K562 (cell line): ENCODE measurements around the gene NDUFA7. TPM values are rescaled to one million over a fixed set of nuclear protein-coding genes. Genes with fewer than 3 reads are reported as not detected.
"Not testable (repeated sequence)": the region's sequence is repeated elsewhere in the genome, so short reads cannot be mapped to it uniquely, and the experiment has no call there.

Experiments
- ATAC-seq: fragments of 200-7000 bp; cut with Tn5 transposase; 3 replicates; pipeline ENCODE4 v1.9.1; 2020; ENCODE audit warnings: moderate library complexity
- BruUV-seq: library from RNA; stranded (reverse); fragments of 400-500 nt; replicated peaks from 2 replicates; lab custom pipeline; 2021; lab: Mats Ljungman, UMichigan
- CTCF ChIA-PET: fragments of 300-600 bp; formaldehyde crosslinking; extraction: SDS; loops from one replicate; lab custom pipeline; 2021; ENCODE audit warnings: low intra/inter-chr PET ratio; lab: Yijun Ruan, JAX
- POLR2A ChIA-PET: fragments of 300-600, 350-650 bp; sonication (Branson Sonifier 250); formaldehyde crosslinking; extraction: SDS; loops from one replicate; lab custom pipeline; 2021; ENCODE audit warnings: antibody characterized with exemption, inconsistent platforms; lab: Yijun Ruan, JAX
- DNase-seq, 4 experiments: peaks; one replicate each; pipeline versions ENCODE4 v3.0.0 to v3.0.0-alpha.2; 2011 to 2018; ENCODE audit warnings: low spot score in 3 of 4, mixed read lengths in 3 of 4; ENCODE audit errors: extremely low read depth in 1 of 4
- FAIRE-seq: peaks from 2 replicates; lab custom pipeline; 2011; peaks lifted over from hg19 to GRCh38; lab: Jason Lieb, UNC
- H2AFZ ChIP-seq: 2 replicates; pipeline ENCODE4 v1.6.0; 2011; ENCODE audit warnings: low read depth, low read length, control low read depth, inconsistent platforms
- H3K27ac ChIP-seq: fragments of 200-600 bp; 3 replicates; pipeline ENCODE4 v1.8.0; 2011; ENCODE audit warnings: low read depth, mild to moderate bottlenecking, control low read depth, inconsistent platforms, low read length, moderate library complexity, mixed read lengths; ENCODE audit errors: extremely low read depth
- H3K27me3 ChIP-seq, 2 experiments: fragments of 300-600 bp in 1 of 2; 2 replicates in 1 of 2; 3 replicates in 1 of 2; pipeline versions ENCODE4 v1.6.0 to v1.8.0; 2011; ENCODE audit warnings: inconsistent platforms in 2 of 2, low read length in 2 of 2, mild to moderate bottlenecking in 1 of 2, mixed read lengths in 1 of 2, moderate library complexity in 1 of 2; ENCODE audit not compliant: control insufficient read depth in 2 of 2, insufficient read depth in 2 of 2
- H3K36me3 ChIP-seq: fragments of 300-600 bp; 3 replicates; pipeline ENCODE4 v1.8.0; 2011; ENCODE audit warnings: mild to moderate bottlenecking, low read length, inconsistent platforms; ENCODE audit not compliant: control insufficient read depth, insufficient read depth
- H3K4me1 ChIP-seq, 2 experiments: fragments of 200-600 bp in 1 of 2; replicated peaks in 1 of 2; 2 replicates in 1 of 2; 3 replicates in 1 of 2; pipeline versions ENCODE4 v1.5.1 to v1.8.0; 2011; ENCODE audit warnings: inconsistent platforms in 2 of 2, low read length in 2 of 2, mild to moderate bottlenecking in 1 of 2, mixed read lengths in 1 of 2, moderate library complexity in 1 of 2; ENCODE audit not compliant: control insufficient read depth in 2 of 2, insufficient read depth in 2 of 2
- H3K4me2 ChIP-seq: 2 replicates; pipeline ENCODE4 v1.6.1; 2011; ENCODE audit warnings: low read length, control low read depth, inconsistent platforms, mixed read lengths; ENCODE audit not compliant: insufficient read depth
- H3K4me3 ChIP-seq: fragments of 200-600 bp; sonication (generic), shearing (Covaris generic); 2 replicates; pipeline ENCODE4 v1.5.1; 2016; ENCODE audit warnings: control low read depth, inconsistent platforms
- H3K79me2 ChIP-seq: fragments of 200-600 bp; 3 replicates; pipeline ENCODE4 v1.8.0; 2011; ENCODE audit warnings: low read length, inconsistent platforms; ENCODE audit not compliant: control insufficient read depth, insufficient read depth
- H3K9ac ChIP-seq, 2 experiments: 2 replicates each; pipeline versions ENCODE4 v1.6.0 to v1.6.1; 2011; ENCODE audit warnings: low read depth in 2 of 2, low read length in 2 of 2, control low read depth in 1 of 2, inconsistent platforms in 1 of 2, mild to moderate bottlenecking in 1 of 2, mixed read lengths in 1 of 2; ENCODE audit not compliant: insufficient read depth in 1 of 2
- H3K9me1 ChIP-seq: one replicate; pipeline ENCODE4 v1.6.0; 2011; ENCODE audit warnings: inconsistent platforms, mild to moderate bottlenecking, low read length, moderate library complexity; ENCODE audit not compliant: control insufficient read depth, insufficient read depth
- H3K9me3 ChIP-seq: replicated peaks from 2 replicates; pipeline ENCODE4 v1.5.1; 2011; ENCODE audit warnings: low read depth, low read length, inconsistent platforms; ENCODE audit not compliant: control insufficient read depth, insufficient read depth
- H4K20me1 ChIP-seq: replicated peaks from 2 replicates; pipeline ENCODE4 v1.6.1; 2011; ENCODE audit warnings: low read length, inconsistent platforms, mixed read lengths; ENCODE audit not compliant: control insufficient read depth, insufficient read depth
- MXD1 ChIP-seq: fragments of 250-450 bp; sonication (Bioruptor Pico); IDR thresholded peaks from 2 replicates; pipeline ENCODE4 v1.8.0; 2021; ENCODE audit warnings: borderline replicate concordance, mild to moderate bottlenecking, moderate library complexity; ENCODE audit not compliant: poor library complexity, severe bottlenecking
- POLR2A ChIP-seq: fragments of 450-650 bp; conservative IDR thresholded peaks from 2 replicates; pipeline ENCODE4 v1.6.1; 2016
- POLR2G ChIP-seq: fragments of 200-400 bp; formaldehyde crosslinking; IDR thresholded peaks from 2 replicates; pipeline ENCODE4 v1.6.1; 2017; ENCODE audit warnings: low read depth, mild to moderate bottlenecking, antibody characterized with exemption, low read length, moderate library complexity
- RBFOX2 ChIP-seq: fragments of 200-400 bp; formaldehyde crosslinking; IDR thresholded peaks from 2 replicates; pipeline ENCODE4 v1.6.1; 2017; ENCODE audit warnings: low read depth, mild to moderate bottlenecking, low read length, moderate library complexity
- RNF219 ChIP-seq: fragments of 250-450 bp; sonication (Bioruptor Pico); IDR thresholded peaks from 2 replicates; pipeline ENCODE4 v1.5.0; 2022; ENCODE audit warnings: mild to moderate bottlenecking
- WGBS: fragments of 100-300 bp; shearing (Covaris generic); methylation state at CpG from one replicate; pipeline ENCODE4 v1.1.6; 2016; ENCODE audit warnings: low coverage, mixed read lengths; ENCODE audit not compliant: insufficient coverage; ENCODE audit errors: missing lambda C conversion rate; 5-methylcytosine and 5-hydroxymethylcytosine counted together
- in situ Hi-C: fragments of 300-500 bp; cut with MboI; formaldehyde crosslinking; loops from 4 replicates; pipeline ENCODE4 v1.15.0; 2018; ENCODE audit warnings: inconsistent platforms, mixed read lengths
- intact Hi-C: fragments of 100-400 bp; cut with micrococcal nuclease; formaldehyde crosslinking; loops from 2 replicates; pipeline ENCODE4 v1.14.2; 2022
- polyA plus RNA-seq, 8 experiments: library from polyadenylated mRNA; depleted of rRNA in 4 of 8; stranded (reverse) in 5 of 8; unstranded in 3 of 8; fragments of >200 nt; fragmentation: Nextera tagmentation in 2 of 8; fragmentation: Illumina TruSeq in 1 of 8; extraction: Ambion mirVana in 2 of 8; extraction: Trizol in 1 of 8; gene quantifications; 2 replicates each; pipeline versions ENCODE4 v1.2.1 to v1.2.3, GENCODE V29; 2011 to 2014; ENCODE audit warnings: inconsistent platforms in 1 of 8, missing spikeins in 1 of 8
- total RNA-seq, 7 experiments: library from RNA; depleted of rRNA in 6 of 7; stranded (reverse); fragments of >200 nt in 6 of 7; fragmentation: Illumina TruSeq in 2 of 7; extraction: Trizol in 2 of 7; gene quantifications; 2 replicates each; pipeline versions ENCODE4 v1.2.1 to v1.2.3, GENCODE V29; 2011 to 2021; ENCODE audit warnings: low replicate concordance in 1 of 7

The NDUFA7 gene
- total and polyA plus RNA-seq, 9 of the 15 experiments (the other 6 are each of a cell fraction or from before 2014, with no cell fraction given), result 70.8 to 348 (median 142) TPM

DNA sequence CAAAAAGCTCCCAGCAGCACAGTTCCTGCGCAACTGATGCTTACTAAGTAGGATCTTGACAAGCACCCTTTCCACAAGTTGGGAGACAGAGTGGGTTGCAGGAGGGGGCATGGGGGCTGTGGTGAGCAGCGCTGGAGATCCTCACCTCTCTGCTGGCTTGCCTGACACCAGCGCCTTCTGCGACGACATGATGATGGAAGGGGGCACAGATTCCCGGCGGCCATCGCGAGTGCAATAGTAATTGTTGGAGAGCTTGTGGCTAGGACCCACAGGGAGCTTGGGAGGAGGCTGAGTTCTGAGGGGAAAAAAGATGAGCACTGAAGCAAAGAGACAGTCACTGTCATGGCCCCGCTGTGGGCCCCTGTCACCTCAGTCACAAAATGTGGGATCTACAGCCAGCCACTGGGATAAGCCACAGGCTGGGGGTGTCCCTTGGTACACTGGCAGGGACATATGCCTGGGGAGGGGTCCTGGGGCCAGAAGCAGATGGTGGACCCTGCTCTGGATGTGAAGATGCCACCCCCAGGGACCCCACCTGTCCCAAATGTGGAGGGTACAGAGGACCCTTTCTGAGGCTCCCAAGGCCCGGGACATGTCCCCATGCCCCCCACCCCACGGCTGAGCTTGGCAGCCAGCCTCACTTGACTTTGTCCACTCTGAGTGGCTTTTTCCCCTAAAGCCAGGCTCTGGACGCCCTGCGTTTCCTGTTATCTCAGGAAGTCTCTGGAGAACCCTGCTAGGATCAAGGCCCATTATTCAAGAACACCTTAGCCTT lies 4.6 kb downstream of the NDUFA7 start:
- intact Hi-C loops (no loop called here), in situ Hi-C loops (no loop called here)
- no peak overlapping the region for H3K4me2 ChIP-seq
- 91% methylated on average over 14 of the region's 14 CpGs for WGBS
- H3K9me1 ChIP-seq, result no peaks in the 10 kb centered on the region
- peak overlapping the region in 1 of 2 experiments; percentile 43; a peak in 2 of 4 replicates for H3K9ac ChIP-seq
- no TSS peak for BruUV-seq
- H3K4me1 ChIP-seq, result peaks cover 0 to 12% of the 10 kb centered on the region in 2 experiments; a peak in 3 of 5 replicates
- no peak for ATAC-seq
- no peaks in the 10 kb centered on the region for H3K9me3 ChIP-seq
- CTCF ChIA-PET, result interaction anchor here (0.5 kb wide), 1 partner anchor 265 kb away, joined by 4 read pairs; no protein-coding TSS in a partner anchor
- no peak for FAIRE-seq
- TF ChIP-seq RNF219 (CRISPR knock-in tag) (no peak), POLR2G (0 out of 2 replicates have a peak, but pooled peaks have one; percentile 32), MXD1 (no peak), RBFOX2 (peak; percentile 37), POLR2A (0 out of 2 replicates have a peak, but pooled peaks have one; percentile 25)
- peaks cover 57% of the 10 kb centered on the region; the same call in 2 of the 3 replicates for H3K36me3 ChIP-seq
- no peak overlapping the region for H3K27ac ChIP-seq
- no peak overlapping the region for H2AFZ ChIP-seq
- peak in 1 of 4 experiments; percentile 4 for DNase-seq
- H3K4me3 ChIP-seq, result no peak overlapping the region
- H3K79me2 ChIP-seq, result peaks cover 25% of the 10 kb centered on the region
- POLR2A ChIA-PET, result interaction anchor here (0.6 to 1.3 kb wide), 3 partner anchors 13 to 1861 kb away, joined by 3 to 6 read pairs (median 3); no protein-coding TSS in a partner anchor
- H3K27me3 ChIP-seq, result no peaks in the 10 kb centered on the region
- no peaks in the 10 kb centered on the region for H4K20me1 ChIP-seq

GRCh38 chr19:8314981-8315640 lies 6.1 kb downstream of the NDUFA7 start:
- FAIRE-seq, result peak; percentile 26
- CTCF ChIA-PET, ATAC-seq: not testable (repeated sequence)

More at GRCh38 chr19:8314981-8315640, 6.1 kb downstream of the NDUFA7 start:
- H3K4me3 ChIP-seq, H3K9ac ChIP-seq, H2AFZ ChIP-seq, H3K27me3 ChIP-seq, DNase-seq, H3K4me2 ChIP-seq, intact Hi-C loops, H3K9me1 ChIP-seq, H3K9me3 ChIP-seq, in situ Hi-C loops, POLR2A ChIA-PET, H4K20me1 ChIP-seq, H3K27ac ChIP-seq: not testable (repeated sequence)
- Histone ChIP-seq H3K4me1 (peaks cover 0 to 13% of the 10 kb centered on the region in 2 experiments; a peak in 3 of 5 replicates), H3K36me3 (peaks cover 65% of the 10 kb centered on the region; the same call in 2 of the 3 replicates), H3K79me2 (peaks cover 10% of the 10 kb centered on the region)
- BruUV-seq, result TSS peak; percentile 7
- WGBS, result 89% methylated on average over 9 of the region's 11 CpGs
